T-cell (primary cell): ENCODE measurements around the gene ZNF511. TPM values are rescaled to one million over a fixed set of nuclear protein-coding genes. Genes with fewer than 3 reads are reported as not detected.

Experiments
- ATAC-seq, 4 experiments: fragments of 200-7000 bp in 3 of 4; fragments of 150-1000 bp in 1 of 4; cut with Tn5 transposase; replicated peaks in 1 of 4; 1 replicate in 3 of 4; 2 replicates in 1 of 4; pipeline ENCODE4 v1.10.0; 2021; ENCODE audit warnings: moderate library complexity in 3 of 4, mild to moderate bottlenecking in 2 of 4, moderate number of reproducible peaks in 1 of 4
- CTCF ChIA-PET, 2 donors: fragments of 300-600 bp; sonication (Branson Sonifier 250); formaldehyde crosslinking; loops; one replicate each; lab custom pipeline; 2022; ENCODE audit warnings: antibody characterized with exemption in 2 of 2; lab: Charles Lee
- POLR2A ChIA-PET, 2 donors: fragments of 300-600 bp; sonication (Branson Sonifier 250); formaldehyde crosslinking; loops; one replicate each; lab custom pipeline; 2022; ENCODE audit warnings: antibody characterized with exemption in 2 of 2; lab: Charles Lee
- DNase-seq, 35 experiments: peaks; one replicate each; pipeline versions ENCODE4 v3.0.0 to v3.0.0-alpha.2; 2013 to 2023
- H3K27ac ChIP-seq: one replicate; pipeline ENCODE4 v1.5.1; 2013; ENCODE audit warnings: low read length
- H3K27me3 ChIP-seq, 2 experiments: replicated peaks in 1 of 2; 1 replicate in 1 of 2; 2 replicates in 1 of 2; pipeline versions ENCODE4 v1.6.1 to v1.7.0; 2013; ENCODE audit warnings: low read length in 1 of 2, mixed read lengths in 1 of 2; ENCODE audit not compliant: control insufficient read depth in 2 of 2, insufficient read depth in 2 of 2; ENCODE audit errors: extremely low read depth in 1 of 2
- H3K36me3 ChIP-seq, 2 donors: 1 replicate in 1 of 2; 2 replicates in 1 of 2; pipeline versions ENCODE4 v1.6.1 to v1.7.0; 2013; ENCODE audit warnings: low read length in 1 of 2; ENCODE audit not compliant: control insufficient read depth in 2 of 2, insufficient read depth in 1 of 2; ENCODE audit errors: extremely low read depth in 1 of 2
- H3K4me1 ChIP-seq, 2 experiments: 1 replicate in 1 of 2; 2 replicates in 1 of 2; pipeline versions ENCODE4 v1.6.1 to v1.7.0; 2013; ENCODE audit warnings: low read length in 2 of 2, mixed read lengths in 1 of 2; ENCODE audit not compliant: insufficient read depth in 2 of 2, control insufficient read depth in 1 of 2; ENCODE audit errors: extremely low read depth in 1 of 2
- H3K4me3 ChIP-seq, 2 donors: 1 replicate in 1 of 2; 2 replicates in 1 of 2; pipeline versions ENCODE4 v1.5.1 to v1.7.0; 2013; ENCODE audit warnings: mild to moderate bottlenecking in 2 of 2, low read length in 1 of 2, moderate library complexity in 1 of 2; ENCODE audit not compliant: control insufficient read depth in 1 of 2; ENCODE audit errors: extremely low read depth in 1 of 2
- H3K9me3 ChIP-seq: 2 replicates; pipeline ENCODE4 v1.7.0; 2013
- H3K27ac Mint-ChIP-seq, 2 donors: one replicate each; pipeline ENCODE4 v1.8.0; 2020 to 2021; ENCODE audit warnings: mild to moderate bottlenecking in 2 of 2, mixed read lengths in 2 of 2
- H3K27me3 Mint-ChIP-seq, 2 donors: one replicate each; pipeline ENCODE4 v1.8.0; 2021 to 2022; ENCODE audit warnings: mixed read lengths in 2 of 2
- H3K36me3 Mint-ChIP-seq: one replicate; pipeline ENCODE4 v1.8.0; 2021; ENCODE audit warnings: mixed read lengths
- H3K4me1 Mint-ChIP-seq, 3 donors: one replicate each; pipeline ENCODE4 v1.8.0; 2020 to 2022; ENCODE audit warnings: mixed read lengths in 3 of 3, mild to moderate bottlenecking in 1 of 3
- H3K4me3 Mint-ChIP-seq, 3 donors: one replicate each; pipeline ENCODE4 v1.8.0; 2020 to 2022; ENCODE audit warnings: mild to moderate bottlenecking in 3 of 3, mixed read lengths in 3 of 3, moderate library complexity in 3 of 3
- H3K9me3 Mint-ChIP-seq, 3 donors: one replicate each; pipeline ENCODE4 v1.8.0; 2020 to 2022; ENCODE audit warnings: mixed read lengths in 3 of 3
- whole genome bisulfite sequencing: methylation state at CpG from one replicate; pipeline ENCODE4 v1.1.5; 2013; ENCODE audit warnings: missing lambda C conversion rate; ENCODE audit not compliant: insufficient coverage; 5-methylcytosine and 5-hydroxymethylcytosine counted together
- total RNA-seq, 35 experiments: library from RNA in 6 of 35; stranded (reverse) in 6 of 35; fragments of 120-200 nt in 1 of 35; gene quantifications; one replicate each; pipeline versions ENCODE4 v1.2.1 to v1.2.4 and lab custom pipeline; 2013 to 2026

ZNF511 gene
- total RNA-seq, 5 donors from 2014 or later (not counting 1 experiment from before 2014, with no cell fraction given) = 35.2 to 44.7 (median 36.8) TPM

DNA sequence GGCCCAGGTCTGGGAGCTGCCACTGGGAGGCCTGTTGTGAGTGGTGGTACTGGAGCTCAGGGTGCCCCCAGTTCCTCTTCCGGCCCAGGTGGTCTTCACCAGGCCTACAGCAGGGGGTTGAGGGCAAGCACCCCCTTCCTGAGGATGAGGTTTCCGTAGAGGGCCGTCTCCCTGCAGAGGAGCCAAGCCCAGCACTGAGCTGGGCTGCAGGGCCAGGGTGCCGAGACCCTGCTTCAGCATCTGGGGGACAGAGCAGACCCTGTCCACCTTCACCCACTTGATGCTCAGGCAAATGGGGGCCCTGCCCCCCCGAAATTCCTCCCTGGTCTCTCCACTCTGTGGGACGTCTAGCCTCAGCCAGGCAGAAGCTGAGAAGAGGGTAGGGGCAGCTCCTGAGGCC, 46.6 kb downstream of the ZNF511 start:
- CTCF ChIA-PET = no interaction called here
- POLR2A ChIA-PET = no interaction called here

GRCh38 chr10:133355991-133356390, 47.3 kb downstream of the ZNF511 start:
- DNase-seq (no peak), ATAC-seq (no peak)
- no peak overlapping the region for H3K27ac Mint-ChIP-seq
- ChIA-PET CTCF (no interaction called here), POLR2A (no interaction called here)
- H3K4me1 ChIP-seq = peaks cover 0 to 16% of the 10 kb centered on the region in 2 experiments
- WGBS = 82% methylated on average over 3 of the region's 3 CpGs
- H3K4me1 Mint-ChIP-seq = peaks cover 0 to 8% (median 1%) of the 10 kb centered on the region in 3 donors
- no peak overlapping the region for H3K27ac ChIP-seq
- H3K27me3 ChIP-seq = peaks cover 0 to 5% of the 10 kb centered on the region in 2 experiments
- no peaks in the 10 kb centered on the region for H3K9me3 ChIP-seq
- no peaks in the 10 kb centered on the region for H3K27me3 Mint-ChIP-seq
- no peaks in the 10 kb centered on the region for H3K36me3 ChIP-seq
- H3K4me3 Mint-ChIP-seq = peak overlapping the region; percentile 50 to 69 (median 68)
- H3K9me3 Mint-ChIP-seq = no peaks in the 10 kb centered on the region
- H3K4me3 ChIP-seq = no peak overlapping the region
- H3K36me3 Mint-ChIP-seq = no peaks in the 10 kb centered on the region

More for the DNA sequence above, 46.6 kb downstream of the ZNF511 start:
- no peaks in the 10 kb centered on the region for H3K36me3 Mint-ChIP-seq
- DNase-seq (no peak), ATAC-seq (no peak)
- peaks cover 0 to 8% (median 1%) of the 10 kb centered on the region in 3 donors for H3K4me1 Mint-ChIP-seq
- Histone ChIP-seq H3K4me1 (peaks cover 0 to 16% of the 10 kb centered on the region in 2 experiments), H3K36me3 (no peaks in the 10 kb centered on the region), H3K4me3 (no peak overlapping the region), H3K27me3 (peaks cover 0 to 11% of the 10 kb centered on the region in 2 experiments), H3K9me3 (no peaks in the 10 kb centered on the region), H3K27ac (no peak overlapping the region)
- H3K27ac Mint-ChIP-seq = no peak overlapping the region
- WGBS = 98% methylated on average over 5 of the region's 6 CpGs
- H3K4me3 Mint-ChIP-seq = no peak overlapping the region
- H3K9me3 Mint-ChIP-seq = no peaks in the 10 kb centered on the region
- H3K27me3 Mint-ChIP-seq = no peaks in the 10 kb centered on the region

DNA sequence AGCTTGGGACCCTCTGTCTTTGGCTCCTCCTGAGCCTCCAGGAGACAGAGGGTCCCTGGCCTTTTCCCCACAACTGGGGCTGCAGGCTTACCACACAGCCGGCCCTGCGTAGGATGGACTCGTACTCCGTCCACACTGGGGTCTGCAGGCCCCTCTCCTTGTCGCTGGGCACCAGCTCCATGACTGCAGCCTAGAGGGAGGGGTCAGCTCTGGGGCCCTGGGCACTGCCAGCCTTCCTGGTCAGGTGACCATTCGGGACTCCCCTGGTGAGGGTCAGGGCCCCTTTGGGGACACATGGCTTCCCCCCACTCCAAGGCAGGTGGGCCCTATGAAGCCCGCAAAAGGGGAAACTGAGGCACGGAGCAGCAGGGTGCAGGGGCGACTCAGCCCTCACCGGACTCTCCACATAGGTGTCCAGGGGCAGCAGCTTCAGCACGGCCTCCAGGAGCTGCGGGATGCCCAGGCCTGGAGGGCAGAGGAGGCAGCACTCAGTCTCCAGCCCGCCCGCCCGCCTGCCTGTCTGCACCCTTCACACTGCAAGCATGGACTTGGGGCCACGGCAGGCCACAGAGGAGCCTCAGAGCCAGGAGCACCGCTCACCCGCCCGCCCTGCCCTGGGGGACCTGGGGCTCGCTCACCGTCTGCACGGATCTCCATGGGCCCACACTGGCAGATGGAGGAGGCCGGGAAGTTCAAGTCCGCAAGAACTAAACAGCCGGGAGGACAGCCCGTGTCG, 48.0 kb downstream of the ZNF511 start:
- Histone ChIP-seq H3K4me3 (peak overlapping the region; percentile 63 to 77), H3K9me3 (no peaks in the 10 kb centered on the region), H3K36me3 (no peaks in the 10 kb centered on the region), H3K27me3 (peaks cover 0 to 5% of the 10 kb centered on the region in 2 experiments), H3K27ac (no peak overlapping the region), H3K4me1 (peaks cover 0 to 19% of the 10 kb centered on the region in 2 experiments)
- 54% methylated on average over 27 of the region's 27 CpGs for WGBS
- POLR2A ChIA-PET = no interaction called here
- Mint-ChIP-seq H3K9me3 (no peaks in the 10 kb centered on the region), H3K36me3 (peaks cover 3% of the 10 kb centered on the region), H3K27me3 (no peaks in the 10 kb centered on the region), H3K4me1 (peaks cover 0 to 8% (median 1%) of the 10 kb centered on the region in 3 donors), H3K4me3 (peak overlapping the region; percentile 68 to 75 (median 74)), H3K27ac (peak overlapping the region in 1 of 2 donors; percentile 72)
- ATAC-seq = peak in 1 of 4 experiments; percentile 1
- CTCF ChIA-PET = interaction anchor here in 1 of 2 donors (1.8 kb wide), 1 partner anchor 27 kb away, joined by 3 read pairs; no protein-coding TSS in a partner anchor
- no peak for DNase-seq

DNA sequence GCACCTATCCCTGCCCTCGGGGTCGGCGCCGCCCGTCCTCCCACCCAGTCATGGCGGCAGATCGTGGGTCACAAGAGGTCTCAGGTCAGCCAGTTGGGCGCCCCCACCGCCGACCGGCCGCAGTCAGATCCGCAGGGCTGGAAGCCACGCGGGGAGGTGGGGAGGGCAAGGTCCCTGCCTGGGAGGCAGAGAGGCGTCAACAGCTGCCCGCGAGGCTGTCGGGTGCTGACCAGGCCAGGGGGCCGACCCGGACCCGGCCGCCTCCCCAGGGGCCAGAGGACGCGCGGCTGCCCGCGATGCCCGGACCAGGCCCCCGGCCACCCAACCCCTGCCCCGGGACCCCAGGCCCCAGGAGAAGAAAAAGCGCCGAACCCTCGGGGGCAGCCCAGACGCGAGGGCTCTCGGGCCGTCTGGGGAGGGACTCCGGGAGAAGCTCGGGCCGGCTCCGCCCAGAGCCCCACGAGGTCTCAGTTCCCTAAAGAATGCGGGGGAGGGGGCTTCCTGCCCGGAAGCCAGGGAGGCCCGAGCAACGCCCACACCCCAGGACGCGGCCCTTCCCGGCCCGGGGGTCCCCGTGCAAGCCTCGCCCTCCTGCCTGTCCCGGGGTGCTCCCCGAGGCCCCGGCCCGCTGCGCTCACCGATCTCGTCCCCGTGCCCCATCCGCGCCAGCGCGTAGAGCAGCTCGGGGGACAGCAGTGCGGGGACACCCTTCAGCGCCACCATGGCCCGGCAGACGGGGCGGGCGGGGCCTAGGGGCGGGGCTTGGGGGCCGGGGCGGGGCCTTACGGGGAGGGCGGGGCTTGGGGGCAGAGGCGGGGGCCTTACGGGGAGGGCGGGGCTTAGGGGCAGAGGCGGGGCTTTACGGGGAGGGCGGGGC, 48.8 kb downstream of the ZNF511 start, which contains the start of gene FUOM:
Gene FUOM, minus strand, starts transcription at position 735 of the 877 bp plus-strand sequence. Its CDS starts 12 bp downstream, at position 723.
- POLR2A ChIA-PET = interaction anchor here (0.6 kb wide), 2 partner anchors 90 to 1059 kb away, joined by 4 to 9 read pairs; no protein-coding TSS in a partner anchor
- peaks cover 0 to 13% (median 1%) of the 10 kb centered on the region in 3 donors for H3K4me1 Mint-ChIP-seq
- CTCF ChIA-PET = interaction anchor here in 1 of 2 donors (1.8 kb wide), 1 partner anchor 28 kb away, joined by 3 read pairs; no protein-coding TSS in a partner anchor
- Histone ChIP-seq H3K9me3 (no peaks in the 10 kb centered on the region), H3K27me3 (peaks cover 0 to 5% of the 10 kb centered on the region in 2 experiments), H3K4me1 (peaks cover 0 to 19% of the 10 kb centered on the region in 2 experiments), H3K27ac (no peak within 1 kb of the TSS), H3K4me3 (peak within 1 kb of the TSS; percentile 63 to 77), H3K36me3 (peaks cover 0 to 3% of the 10 kb centered on the region in 2 donors)
- ATAC-seq (peak; percentile 83 to 91 (median 90)), DNase-seq (peak; percentile 39 to 79 (median 63))
- peak within 1 kb of the TSS; percentile 68 to 75 (median 74) for H3K4me3 Mint-ChIP-seq
- H3K27ac Mint-ChIP-seq = peak within 1 kb of the TSS in 1 of 2 donors; percentile 72
- H3K27me3 Mint-ChIP-seq = no peaks in the 10 kb centered on the region
- peaks cover 10% of the 10 kb centered on the region for H3K36me3 Mint-ChIP-seq
- no peaks in the 10 kb centered on the region for H3K9me3 Mint-ChIP-seq
- WGBS = 1% methylated on average over 47 of the region's 83 CpGs

DNA sequence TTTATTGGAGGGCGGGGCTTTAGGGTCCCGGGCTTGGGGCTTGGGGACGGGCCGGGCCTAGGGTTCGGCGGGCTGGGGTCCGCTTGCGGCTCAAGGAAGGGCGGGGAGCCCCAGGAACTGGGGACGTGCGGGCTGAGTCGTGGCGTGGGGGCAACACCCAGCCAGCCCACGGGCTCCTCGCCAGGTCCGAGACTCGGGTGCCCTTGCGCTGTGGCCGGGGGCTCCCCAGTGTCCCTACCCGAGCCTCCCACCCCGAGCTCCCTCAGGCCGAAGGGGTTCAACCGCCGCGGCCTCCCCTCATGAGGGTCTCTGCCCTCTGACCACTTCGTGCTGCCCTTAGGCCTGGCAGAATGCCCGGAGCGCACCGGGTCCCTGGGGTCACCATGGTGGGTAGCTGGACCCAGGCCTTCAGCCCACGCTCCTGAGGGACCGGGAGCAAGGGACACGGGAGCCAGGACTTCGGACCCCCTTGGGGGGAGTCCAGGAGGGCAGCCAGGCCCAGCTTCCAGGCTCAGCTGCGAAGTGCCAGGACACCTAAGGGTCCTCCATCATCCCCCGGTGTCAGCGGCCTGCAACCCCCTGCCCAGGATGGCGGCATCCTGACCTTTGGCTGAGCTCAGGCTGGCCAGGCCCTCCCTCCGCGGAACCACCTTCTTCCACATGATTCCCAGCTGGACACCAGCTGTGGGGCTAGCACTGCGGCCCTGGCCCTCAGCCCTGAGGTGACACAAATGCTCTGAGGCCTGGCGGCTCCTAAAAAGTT, 49.6 kb downstream of the ZNF511 start:
- Histone ChIP-seq H3K27me3 (peaks cover 0 to 5% of the 10 kb centered on the region in 2 experiments), H3K27ac (no peak overlapping the region), H3K4me1 (peaks cover 0 to 19% of the 10 kb centered on the region in 2 experiments), H3K4me3 (no peak overlapping the region), H3K9me3 (no peaks in the 10 kb centered on the region), H3K36me3 (peaks cover 0 to 3% of the 10 kb centered on the region in 2 donors)
- 91% methylated on average over 39 of the region's 41 CpGs for WGBS
- DNase-seq (peak in 2 of 35 experiments; percentile 23 to 30), ATAC-seq (no peak)
- no peak overlapping the region for H3K27ac Mint-ChIP-seq
- no peaks in the 10 kb centered on the region for H3K27me3 Mint-ChIP-seq
- H3K4me3 Mint-ChIP-seq = peak overlapping the region; percentile 28 to 68 (median 31)
- CTCF ChIA-PET = interaction anchor here in 1 of 2 donors (1.8 kb wide), 1 partner anchor 28 kb away, joined by 3 read pairs; no protein-coding TSS in a partner anchor
- POLR2A ChIA-PET = interaction anchor here in 1 of 2 donors (0.6 kb wide), 1 partner anchor 91 kb away, joined by 9 read pairs; no protein-coding TSS in a partner anchor
- no peaks in the 10 kb centered on the region for H3K9me3 Mint-ChIP-seq
- peaks cover 10% of the 10 kb centered on the region for H3K36me3 Mint-ChIP-seq
- H3K4me1 Mint-ChIP-seq = peaks cover 0 to 13% (median 1%) of the 10 kb centered on the region in 3 donors
